HEK293 (cell line): Measurements from ENCODE around the gene CD47.

Experiments
- CTCF ChIA-PET: fragments of 350-600 bp; formaldehyde crosslinking; extraction: SDS; loops from one replicate; lab custom pipeline; 2021; ENCODE audit warnings: antibody characterized with exemption; lab: Yijun Ruan, JAX
- POLR2A ChIA-PET: fragments of 300-600 bp; formaldehyde crosslinking; extraction: SDS; loops from one replicate; lab custom pipeline; 2020; ENCODE audit warnings: antibody characterized with exemption, inconsistent platforms; lab: Yijun Ruan, JAX
- H3K27ac ChIP-seq: fragments of 200-500 bp; sonication (Bioruptor generic); 2 replicates; pipeline ENCODE4 v1.5.1; 2014; ENCODE audit warnings: low read depth, low read length, control low read depth, inconsistent platforms; ENCODE audit errors: extremely low read depth
- H3K36me3 ChIP-seq, 2 experiments: fragments of 200-500 bp in 1 of 2; sonication (Bioruptor generic) in 1 of 2; 1 replicate in 1 of 2; 2 replicates in 1 of 2; pipeline ENCODE4 v1.5.1; 2014 to 2017; ENCODE audit warnings: inconsistent platforms in 2 of 2, low read length in 2 of 2; ENCODE audit not compliant: control insufficient read depth in 2 of 2, insufficient read depth in 1 of 2
- H3K4me1 ChIP-seq: fragments of 200-500 bp; sonication (Bioruptor generic); 2 replicates; pipeline ENCODE4 v1.5.1; 2014; ENCODE audit warnings: mild to moderate bottlenecking, low read length, inconsistent platforms; ENCODE audit not compliant: control insufficient read depth, insufficient read depth
- H3K4me3 ChIP-seq: 2 replicates; pipeline ENCODE4 v1.5.1; 2011; ENCODE audit warnings: low read depth, mild to moderate bottlenecking, control low read depth, low read length, moderate library complexity
- H3K9me3 ChIP-seq: fragments of 200-500 bp; sonication (Bioruptor generic); 2 replicates; pipeline ENCODE4 v1.5.1; 2014; ENCODE audit warnings: low read depth, low read length, inconsistent platforms; ENCODE audit not compliant: control insufficient read depth, insufficient read depth
- BCL11B ChIP-seq: fragments of 450-650 bp; formaldehyde crosslinking; IDR thresholded peaks from 2 replicates; pipeline ENCODE4 v1.5.1; 2016; ENCODE audit warnings: low read depth, missing biosample characterization, missing genetic modification characterization
- GLI4 ChIP-seq: fragments of 450-650 bp; formaldehyde crosslinking; IDR thresholded peaks from 2 replicates; pipeline ENCODE4 v1.5.1; 2016; ENCODE audit warnings: missing biosample characterization, missing genetic modification characterization
- HOXA7 ChIP-seq: sonication (generic); formaldehyde crosslinking; IDR thresholded peaks from 2 replicates; pipeline ENCODE4 v1.8.1; 2022; ENCODE audit warnings: missing genetic modification reagents, borderline replicate concordance
- HOXC10 ChIP-seq: sonication (generic); formaldehyde crosslinking; IDR thresholded peaks from 2 replicates; pipeline ENCODE4 v1.8.1; 2023; ENCODE audit warnings: mild to moderate bottlenecking, missing genetic modification reagents
- KLF1 ChIP-seq: fragments of 450-650 bp; formaldehyde crosslinking; IDR thresholded peaks from 2 replicates; pipeline ENCODE4 v1.5.1; 2016; ENCODE audit warnings: missing biosample characterization, missing genetic modification characterization
- MEIS1 ChIP-seq: sonication (generic); formaldehyde crosslinking; IDR thresholded peaks from 2 replicates; pipeline ENCODE4 v1.8.1; 2022; ENCODE audit warnings: missing genetic modification reagents, mild to moderate bottlenecking, borderline replicate concordance
- OSR2 ChIP-seq: fragments of 450-650 bp; formaldehyde crosslinking; IDR thresholded peaks from 2 replicates; pipeline ENCODE4 v1.5.1; 2016; ENCODE audit warnings: missing biosample characterization, missing genetic modification characterization
- PRDM1 ChIP-seq: fragments of 450-650 bp; formaldehyde crosslinking; IDR thresholded peaks from 2 replicates; pipeline ENCODE4; 2016; ENCODE audit warnings: missing biosample characterization, missing genetic modification characterization
- ZEB2 ChIP-seq: fragments of 450-650 bp; formaldehyde crosslinking; IDR thresholded peaks from 2 replicates; pipeline ENCODE4 v1.5.1; 2016; ENCODE audit warnings: missing biosample characterization, missing genetic modification characterization
- ZNF416 ChIP-seq: fragments of 450-650 bp; formaldehyde crosslinking; IDR thresholded peaks from 2 replicates; pipeline ENCODE4 v1.5.1; 2016; ENCODE audit warnings: missing biosample characterization, missing genetic modification characterization
- ZNF560 ChIP-seq: fragments of 450-650 bp; formaldehyde crosslinking; IDR thresholded peaks from 2 replicates; pipeline ENCODE4 v1.5.1; 2017; ENCODE audit warnings: missing biosample characterization, missing genetic modification characterization, borderline replicate concordance
- ZNF658 ChIP-seq: fragments of 450-650 bp; formaldehyde crosslinking; IDR thresholded peaks from 2 replicates; pipeline ENCODE4; 2016; ENCODE audit warnings: missing biosample characterization, missing genetic modification characterization
- ZNF707 ChIP-seq: fragments of 450-650 bp; formaldehyde crosslinking; IDR thresholded peaks from 2 replicates; pipeline ENCODE4 v1.5.1; 2016; ENCODE audit warnings: missing biosample characterization, missing genetic modification characterization
- ZNF76 ChIP-seq: fragments of 450-650 bp; formaldehyde crosslinking; IDR thresholded peaks from 2 replicates; pipeline ENCODE4; 2016; ENCODE audit warnings: low read depth, missing biosample characterization, missing genetic modification characterization, borderline replicate concordance
- TF ChIP-seq, protein P1 (sequence below): fragments of 450-650 bp; formaldehyde crosslinking; IDR thresholded peaks from 2 replicates; pipeline ENCODE4 v1.5.1; 2016; ENCODE audit warnings: missing biosample characterization, missing genetic modification characterization, low read depth
- TF ChIP-seq, protein P2 (sequence below): fragments of 450-650 bp; formaldehyde crosslinking; conservative IDR thresholded peaks from 2 replicates; pipeline ENCODE4 v1.5.1; 2016; ENCODE audit warnings: low read depth, missing biosample characterization, missing genetic modification characterization
- TF ChIP-seq, protein P3 (sequence below): fragments of 450-650 bp; formaldehyde crosslinking; IDR thresholded peaks from 2 replicates; pipeline ENCODE4 v1.5.1; 2016; ENCODE audit warnings: missing biosample characterization, missing genetic modification characterization, borderline replicate concordance

CD47 gene

DNA sequence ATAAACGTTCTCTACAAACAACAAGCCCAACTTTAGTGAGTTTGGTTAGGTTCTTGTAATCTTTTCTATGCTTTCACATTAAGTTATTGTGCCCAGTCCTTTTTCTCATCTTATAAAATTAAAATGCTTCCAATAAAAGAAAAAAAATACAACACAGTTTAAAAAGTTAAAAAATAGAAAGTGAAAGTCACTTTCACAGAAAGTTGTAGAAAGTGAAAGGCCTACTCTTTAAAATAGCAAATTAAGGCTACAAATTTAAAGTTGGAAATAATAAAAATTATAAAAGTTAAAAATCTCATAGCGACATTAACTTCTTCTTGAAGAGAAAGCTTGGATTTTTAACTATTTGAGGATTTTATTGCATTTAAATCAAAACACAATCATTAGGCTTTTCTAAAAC lies 35.9 kb downstream of the CD47 start:
- CTCF ChIA-PET, result no interaction called here

DNA sequence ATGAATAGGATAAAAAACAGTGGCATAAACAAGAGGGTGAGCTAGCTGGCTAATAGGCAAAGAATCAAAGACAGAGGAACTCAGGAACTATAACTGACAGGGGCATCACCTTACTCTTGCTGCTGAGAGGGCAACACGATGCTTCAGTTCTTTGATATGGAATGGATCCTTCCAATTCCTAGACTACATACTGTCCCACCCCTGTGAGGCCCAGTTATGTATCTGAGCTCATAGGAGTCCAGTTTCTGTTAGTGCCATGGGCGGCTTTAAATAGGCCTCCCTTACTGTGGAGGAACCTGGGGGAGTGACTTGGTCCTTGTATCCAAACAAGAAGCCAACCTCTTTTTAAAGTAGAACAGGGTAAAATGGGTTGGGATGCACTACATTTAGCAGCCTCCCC lies 37.3 kb downstream of the CD47 start:
- Histone ChIP-seq H3K4me1 (no peaks in the 10 kb centered on the region), H3K27ac (no peak overlapping the region)
- ChIA-PET CTCF (interaction anchor here (0.6 kb wide), 1 partner anchor 23 kb away, joined by 4 read pairs; no protein-coding TSS in a partner anchor), POLR2A (no interaction called here)
- TF ChIP-seq ZNF560 (tag by site-specific recombination) (no peak), MEIS1 (CRISPR knock-in tag) (no peak), ZEB2 (tag by site-specific recombination) (no peak), HOXA7 (CRISPR knock-in tag) (no peak), ZNF416 (no peak), HOXC10 (CRISPR knock-in tag) (no peak), ZNF76 (tag by site-specific recombination) (no peak)
- TF ChIP-seq, protein P1, sequence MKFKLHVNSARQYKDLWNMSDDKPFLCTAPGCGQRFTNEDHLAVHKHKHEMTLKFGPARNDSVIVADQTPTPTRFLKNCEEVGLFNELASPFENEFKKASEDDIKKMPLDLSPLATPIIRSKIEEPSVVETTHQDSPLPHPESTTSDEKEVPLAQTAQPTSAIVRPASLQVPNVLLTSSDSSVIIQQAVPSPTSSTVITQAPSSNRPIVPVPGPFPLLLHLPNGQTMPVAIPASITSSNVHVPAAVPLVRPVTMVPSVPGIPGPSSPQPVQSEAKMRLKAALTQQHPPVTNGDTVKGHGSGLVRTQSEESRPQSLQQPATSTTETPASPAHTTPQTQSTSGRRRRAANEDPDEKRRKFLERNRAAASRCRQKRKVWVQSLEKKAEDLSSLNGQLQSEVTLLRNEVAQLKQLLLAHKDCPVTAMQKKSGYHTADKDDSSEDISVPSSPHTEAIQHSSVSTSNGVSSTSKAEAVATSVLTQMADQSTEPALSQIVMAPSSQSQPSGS (tag by site-specific recombination), result no peak
- TF ChIP-seq, protein P2, sequence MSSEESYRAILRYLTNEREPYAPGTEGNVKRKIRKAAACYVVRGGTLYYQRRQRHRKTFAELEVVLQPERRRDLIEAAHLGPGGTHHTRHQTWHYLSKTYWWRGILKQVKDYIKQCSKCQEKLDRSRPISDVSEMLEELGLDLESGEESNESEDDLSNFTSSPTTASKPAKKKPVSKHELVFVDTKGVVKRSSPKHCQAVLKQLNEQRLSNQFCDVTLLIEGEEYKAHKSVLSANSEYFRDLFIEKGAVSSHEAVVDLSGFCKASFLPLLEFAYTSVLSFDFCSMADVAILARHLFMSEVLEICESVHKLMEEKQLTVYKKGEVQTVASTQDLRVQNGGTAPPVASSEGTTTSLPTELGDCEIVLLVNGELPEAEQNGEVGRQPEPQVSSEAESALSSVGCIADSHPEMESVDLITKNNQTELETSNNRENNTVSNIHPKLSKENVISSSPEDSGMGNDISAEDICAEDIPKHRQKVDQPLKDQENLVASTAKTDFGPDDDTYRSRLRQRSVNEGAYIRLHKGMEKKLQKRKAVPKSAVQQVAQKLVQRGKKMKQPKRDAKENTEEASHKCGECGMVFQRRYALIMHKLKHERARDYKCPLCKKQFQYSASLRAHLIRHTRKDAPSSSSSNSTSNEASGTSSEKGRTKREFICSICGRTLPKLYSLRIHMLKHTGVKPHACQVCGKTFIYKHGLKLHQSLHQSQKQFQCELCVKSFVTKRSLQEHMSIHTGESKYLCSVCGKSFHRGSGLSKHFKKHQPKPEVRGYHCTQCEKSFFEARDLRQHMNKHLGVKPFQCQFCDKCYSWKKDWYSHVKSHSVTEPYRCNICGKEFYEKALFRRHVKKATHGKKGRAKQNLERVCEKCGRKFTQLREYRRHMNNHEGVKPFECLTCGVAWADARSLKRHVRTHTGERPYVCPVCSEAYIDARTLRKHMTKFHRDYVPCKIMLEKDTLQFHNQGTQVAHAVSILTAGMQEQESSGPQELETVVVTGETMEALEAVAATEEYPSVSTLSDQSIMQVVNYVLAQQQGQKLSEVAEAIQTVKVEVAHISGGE (tag by site-specific recombination), result no peak
- TF ChIP-seq, protein P3, sequence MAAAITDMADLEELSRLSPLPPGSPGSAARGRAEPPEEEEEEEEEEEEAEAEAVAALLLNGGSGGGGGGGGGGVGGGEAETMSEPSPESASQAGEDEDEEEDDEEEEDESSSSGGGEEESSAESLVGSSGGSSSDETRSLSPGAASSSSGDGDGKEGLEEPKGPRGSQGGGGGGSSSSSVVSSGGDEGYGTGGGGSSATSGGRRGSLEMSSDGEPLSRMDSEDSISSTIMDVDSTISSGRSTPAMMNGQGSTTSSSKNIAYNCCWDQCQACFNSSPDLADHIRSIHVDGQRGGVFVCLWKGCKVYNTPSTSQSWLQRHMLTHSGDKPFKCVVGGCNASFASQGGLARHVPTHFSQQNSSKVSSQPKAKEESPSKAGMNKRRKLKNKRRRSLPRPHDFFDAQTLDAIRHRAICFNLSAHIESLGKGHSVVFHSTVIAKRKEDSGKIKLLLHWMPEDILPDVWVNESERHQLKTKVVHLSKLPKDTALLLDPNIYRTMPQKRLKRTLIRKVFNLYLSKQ (tag by site-specific recombination), result no peak
- TF ChIP-seq, all 188 proteins: peak for 0
- Histone ChIP-seq H3K4me3 (no peak overlapping the region), H3K9me3 (no peaks in the 10 kb centered on the region), H3K36me3 (peaks cover 0 to 24% of the 10 kb centered on the region in 2 experiments; a peak in 1 of 3 replicates)

More for the DNA sequence above, 35.9 kb downstream of the CD47 start:
- no peak overlapping the region for H3K4me3 ChIP-seq
- no peaks in the 10 kb centered on the region for H3K9me3 ChIP-seq
- H3K27ac ChIP-seq, result no peak overlapping the region
- TF ChIP-seq GLI4 (tag by site-specific recombination) (no peak), ZNF658 (tag by site-specific recombination) (no peak), ZNF707 (no peak), PRDM1 (peak; percentile 95)
- no peaks in the 10 kb centered on the region for H3K4me1 ChIP-seq
- H3K36me3 ChIP-seq, result peaks cover 0 to 31% of the 10 kb centered on the region in 2 experiments; a peak in 1 of 3 replicates
- POLR2A ChIA-PET, result no interaction called here

DNA sequence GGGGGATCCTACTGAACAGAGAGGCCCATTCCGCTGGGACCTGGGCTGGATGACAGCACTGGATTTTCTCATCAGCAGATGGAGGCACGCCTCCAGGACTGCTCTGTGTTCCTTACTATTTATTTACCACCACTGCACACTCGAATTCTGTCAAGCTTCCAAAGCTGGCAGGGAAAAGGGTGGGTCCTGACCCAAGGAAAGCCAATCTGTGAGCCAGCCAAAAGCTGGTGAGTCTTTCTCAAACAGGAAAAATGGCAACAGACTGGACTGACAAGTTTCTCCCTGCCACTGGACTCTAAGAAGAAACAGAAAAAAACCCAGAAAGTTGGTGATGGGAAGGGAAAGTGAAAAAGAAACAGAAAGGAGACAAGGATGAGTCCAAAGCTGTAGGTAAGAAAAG lies 37.8 kb downstream of the CD47 start:
- Histone ChIP-seq H3K4me1 (no peaks in the 10 kb centered on the region), H3K36me3 (peaks cover 0 to 20% of the 10 kb centered on the region in 2 experiments; a peak in 1 of 3 replicates), H3K27ac (no peak overlapping the region), H3K9me3 (no peaks in the 10 kb centered on the region), H3K4me3 (no peak overlapping the region)
- ChIA-PET POLR2A (no interaction called here), CTCF (no interaction called here)
- TF ChIP-seq KLF1 (tag by site-specific recombination), result no peak
- TF ChIP-seq OSR2 (tag by site-specific recombination), result no peak
- no peak for TF ChIP-seq BCL11B (tag by site-specific recombination)
